ENCODE measurements around the gene SYT7.

SYT7 gene

DNA sequence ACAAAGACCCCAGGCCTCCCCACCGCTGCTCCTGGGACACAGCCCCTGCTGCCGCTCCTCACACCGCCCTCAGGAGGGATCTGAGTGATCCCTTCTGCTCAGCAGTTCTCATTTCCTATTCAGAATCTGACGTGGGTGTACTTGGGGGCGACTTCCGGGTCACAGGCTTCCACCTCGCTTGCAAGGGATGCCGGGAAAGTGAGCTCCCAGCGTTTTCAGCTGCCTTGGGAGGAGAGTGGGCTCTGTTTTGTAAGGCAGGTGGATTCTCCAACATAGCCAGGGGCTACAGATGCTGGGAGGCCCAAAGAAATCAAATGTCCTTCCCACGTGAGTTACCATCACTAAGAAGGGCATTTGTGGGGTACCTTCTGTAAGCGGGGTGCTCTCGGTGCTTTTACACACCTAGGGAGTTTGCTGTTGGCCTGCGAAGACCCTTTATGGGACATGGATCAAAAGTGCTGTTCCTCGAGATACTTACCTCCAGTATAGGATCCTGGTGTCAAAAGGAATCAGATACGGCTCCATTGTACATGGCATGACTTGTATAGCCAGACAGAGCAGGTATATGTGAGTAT lies 82.0 kb downstream of the SYT7 start:
- H3K9me3 ChIP-seq (ENCODE audit: control insufficient read depth, insufficient read depth, low read length), result no peaks in the 10 kb centered on the region
- peaks cover 9% of the 10 kb centered on the region for H3K27me3 ChIP-seq (ENCODE audit: control insufficient read depth, insufficient read depth, low read length)
- no peak overlapping the region for H3K27ac ChIP-seq (ENCODE audit: low read depth, low read length)
- H3K4me1 ChIP-seq (ENCODE audit: control insufficient read depth, insufficient read depth, low read length), result peaks cover 18% of the 10 kb centered on the region
- H3K9ac ChIP-seq (ENCODE audit: low read depth, low read length), result no peak overlapping the region
- H3K4me3 ChIP-seq (ENCODE audit: low read depth, low read length), result no peak overlapping the region
- H3K36me3 ChIP-seq (ENCODE audit: control insufficient read depth, insufficient read depth, low read length), result no peaks in the 10 kb centered on the region

- Histone ChIP-seq H3K36me3 (ENCODE audit: control insufficient read depth, insufficient read depth, low read length) (no peaks in the 10 kb centered on the region), H3K9ac (ENCODE audit: low read depth, low read length) (no peak overlapping the region), H3K4me3 (ENCODE audit: low read depth, low read length) (no peak overlapping the region), H3K9me3 (ENCODE audit: control insufficient read depth, insufficient read depth, low read length) (no peaks in the 10 kb centered on the region), H3K27ac (ENCODE audit: low read depth, low read length) (no peak overlapping the region), H3K27me3 (ENCODE audit: control insufficient read depth, insufficient read depth, low read length) (peaks cover 7% of the 10 kb centered on the region), H3K4me1 (ENCODE audit: control insufficient read depth, insufficient read depth, low read length) (peaks cover 16% of the 10 kb centered on the region)
Observed at GRCh38 chr11:61497876-61498275, 83.0 kb downstream of the SYT7 start.

DNA sequence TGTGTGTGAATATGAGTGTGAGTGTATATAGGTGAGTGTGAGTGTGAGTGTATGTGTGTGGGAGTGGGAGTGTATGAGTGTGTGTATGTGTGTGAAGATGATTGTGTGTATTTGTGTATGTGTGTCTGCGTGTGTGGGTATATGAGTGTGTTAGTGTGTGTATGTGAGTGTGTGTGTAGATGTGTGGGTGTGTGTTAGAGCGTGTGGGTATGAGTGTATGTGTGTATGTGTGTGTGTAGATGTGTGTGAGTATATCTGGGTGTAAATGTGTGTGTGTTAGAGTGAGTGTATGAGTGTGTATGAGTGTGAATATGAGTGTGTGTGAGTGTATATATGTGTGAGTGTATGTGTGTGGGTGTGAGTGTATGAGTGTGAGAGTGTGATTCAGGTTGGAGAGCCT lies 83.4 kb downstream of the SYT7 start:
- Histone ChIP-seq H3K9me3 (ENCODE audit: control insufficient read depth, insufficient read depth, low read length) (no peaks in the 10 kb centered on the region), H3K9ac (ENCODE audit: low read depth, low read length) (no peak overlapping the region), H3K4me3 (ENCODE audit: low read depth, low read length) (no peak overlapping the region), H3K27me3 (ENCODE audit: control insufficient read depth, insufficient read depth, low read length) (peaks cover 7% of the 10 kb centered on the region), H3K4me1 (ENCODE audit: control insufficient read depth, insufficient read depth, low read length) (peaks cover 12% of the 10 kb centered on the region), H3K36me3 (ENCODE audit: control insufficient read depth, insufficient read depth, low read length) (no peaks in the 10 kb centered on the region), H3K27ac (ENCODE audit: low read depth, low read length) (no peak overlapping the region)

- H3K4me3 ChIP-seq (ENCODE audit: low read depth, low read length), result no peak overlapping the region
- peaks cover 10% of the 10 kb centered on the region for H3K4me1 ChIP-seq (ENCODE audit: control insufficient read depth, insufficient read depth, low read length)
- no peaks in the 10 kb centered on the region for H3K36me3 ChIP-seq (ENCODE audit: control insufficient read depth, insufficient read depth, low read length)
- no peak overlapping the region for H3K27ac ChIP-seq (ENCODE audit: low read depth, low read length)
- no peaks in the 10 kb centered on the region for H3K9me3 ChIP-seq (ENCODE audit: control insufficient read depth, insufficient read depth, low read length)
- no peak overlapping the region for H3K9ac ChIP-seq (ENCODE audit: low read depth, low read length)
- peaks cover 7% of the 10 kb centered on the region for H3K27me3 ChIP-seq (ENCODE audit: control insufficient read depth, insufficient read depth, low read length)
Observed at GRCh38 chr11:61496602-61497400, 84.1 kb downstream of the SYT7 start.

DNA sequence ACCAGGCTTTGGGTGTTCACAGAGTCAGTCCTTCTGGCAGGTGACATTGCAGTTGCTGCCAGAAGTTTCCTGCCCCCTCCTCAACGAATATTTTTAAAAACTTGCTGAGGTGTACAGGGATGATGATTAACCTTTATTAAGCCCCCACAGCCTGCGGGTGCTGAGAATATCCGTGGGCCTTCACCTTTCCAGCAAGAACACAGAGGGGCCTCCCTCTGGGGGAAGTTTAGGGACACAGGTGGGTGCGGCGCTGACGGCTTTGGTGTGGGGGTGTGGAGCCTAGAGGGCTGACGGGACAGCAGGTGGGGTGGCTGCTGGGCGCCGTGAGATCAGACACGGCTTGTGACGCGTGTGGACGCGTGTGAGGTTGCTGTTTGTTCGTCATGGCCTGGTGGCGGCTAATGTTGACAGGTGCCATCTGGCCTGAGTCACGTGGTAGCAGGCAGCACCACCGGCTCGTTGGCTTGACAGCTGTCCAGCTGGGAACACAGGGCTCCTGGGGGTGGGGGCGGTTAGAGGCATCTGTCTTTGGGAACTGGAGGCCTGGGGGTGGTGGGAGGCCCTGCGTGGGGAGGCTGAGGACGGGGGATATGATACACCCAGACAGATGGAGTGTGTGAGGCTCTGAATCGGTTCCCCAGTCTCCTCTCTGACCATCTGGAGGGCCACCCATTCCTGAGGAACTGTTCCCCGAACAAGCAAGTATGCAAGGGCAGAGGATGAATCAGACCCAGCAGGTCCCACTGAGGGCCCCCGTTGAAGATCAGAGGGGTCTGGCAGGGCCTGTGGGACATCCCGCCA lies 84.9 kb downstream of the SYT7 start:
- H3K4me1 ChIP-seq (ENCODE audit: control insufficient read depth, insufficient read depth, low read length), result peaks cover 10% of the 10 kb centered on the region
- no peak overlapping the region for H3K4me3 ChIP-seq (ENCODE audit: low read depth, low read length)
- no peaks in the 10 kb centered on the region for H3K9me3 ChIP-seq (ENCODE audit: control insufficient read depth, insufficient read depth, low read length)
- H3K36me3 ChIP-seq (ENCODE audit: control insufficient read depth, insufficient read depth, low read length), result no peaks in the 10 kb centered on the region
- H3K9ac ChIP-seq (ENCODE audit: low read depth, low read length), result no peak overlapping the region
- peaks cover 7% of the 10 kb centered on the region for H3K27me3 ChIP-seq (ENCODE audit: control insufficient read depth, insufficient read depth, low read length)
- H3K27ac ChIP-seq (ENCODE audit: low read depth, low read length), result no peak overlapping the region

DNA sequence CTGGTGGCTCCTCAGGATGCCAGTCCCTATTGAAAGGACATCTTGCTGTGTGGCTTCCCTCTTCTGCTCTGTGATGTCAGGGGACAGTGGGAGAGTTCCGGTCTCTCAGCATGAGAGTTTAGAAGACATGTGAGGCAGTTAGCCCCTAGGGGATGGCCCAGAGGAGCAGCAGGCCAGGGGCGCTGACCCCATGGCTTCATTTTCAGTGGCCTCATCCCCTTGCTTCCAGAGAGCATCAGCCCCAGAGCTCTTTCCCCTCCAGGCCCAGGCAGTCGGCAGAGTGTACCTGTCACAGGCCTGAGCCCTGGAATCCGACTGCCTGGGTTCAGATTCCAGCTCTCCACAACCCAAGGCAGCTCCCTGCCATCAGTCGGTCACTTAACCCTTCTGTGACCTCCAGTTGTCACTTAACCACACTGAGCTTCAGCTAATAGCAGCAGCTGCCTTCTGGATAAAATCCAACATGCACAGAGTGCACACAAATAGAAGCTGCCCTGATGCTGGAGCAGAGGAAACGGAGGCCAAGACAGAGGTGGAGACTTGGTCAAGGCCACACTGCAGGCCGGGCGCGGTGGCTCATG lies 86.4 kb downstream of the SYT7 start:
- Histone ChIP-seq H3K4me3 (ENCODE audit: low read depth, low read length) (no peak overlapping the region), H3K4me1 (ENCODE audit: control insufficient read depth, insufficient read depth, low read length) (peaks cover 4% of the 10 kb centered on the region), H3K9me3 (ENCODE audit: control insufficient read depth, insufficient read depth, low read length) (no peaks in the 10 kb centered on the region), H3K27me3 (ENCODE audit: control insufficient read depth, insufficient read depth, low read length) (peaks cover 7% of the 10 kb centered on the region), H3K27ac (ENCODE audit: low read depth, low read length) (no peak overlapping the region), H3K9ac (ENCODE audit: low read depth, low read length) (no peak overlapping the region), H3K36me3 (ENCODE audit: control insufficient read depth, insufficient read depth, low read length) (no peaks in the 10 kb centered on the region)

DNA sequence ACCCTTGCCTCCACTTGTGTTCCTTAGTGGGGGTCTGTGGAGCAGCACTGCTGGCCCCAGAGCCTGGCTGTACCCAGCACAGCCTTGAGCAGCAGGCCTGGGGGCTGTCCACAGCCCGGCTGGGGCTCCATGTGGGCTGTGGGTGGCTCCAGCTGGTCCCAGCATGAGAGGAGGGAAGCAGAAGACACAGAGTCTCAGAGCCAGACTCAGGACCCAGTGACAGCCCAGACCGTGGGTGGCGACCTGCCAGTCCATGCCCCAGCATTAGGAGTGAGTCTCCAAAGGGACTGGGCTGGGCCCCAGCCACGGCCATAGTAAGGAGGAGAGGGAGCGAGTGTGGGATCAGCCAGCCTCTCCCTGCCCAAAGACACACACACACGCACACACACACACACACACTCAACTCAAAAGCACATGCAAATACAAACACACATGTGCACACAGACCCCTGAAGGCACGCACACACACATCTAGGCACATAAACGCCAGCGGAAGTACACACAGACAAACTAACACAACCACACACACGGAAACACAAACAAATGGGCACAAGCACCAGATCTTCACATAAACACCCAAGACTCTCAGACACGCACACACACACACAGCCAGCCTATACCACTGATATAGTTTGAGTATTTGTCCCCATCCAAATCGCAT lies 89.0 kb downstream of the SYT7 start:
- H3K4me1 ChIP-seq (ENCODE audit: control insufficient read depth, insufficient read depth, low read length), result peaks cover 14% of the 10 kb centered on the region

GRCh38 chr11:61489833-61490721 lies 90.8 kb downstream of the SYT7 start:
- Histone ChIP-seq H3K4me1 (ENCODE audit: control insufficient read depth, insufficient read depth, low read length) (peaks cover 14% of the 10 kb centered on the region), H3K9ac (ENCODE audit: low read depth, low read length) (no peak overlapping the region), H3K27me3 (ENCODE audit: control insufficient read depth, insufficient read depth, low read length) (no peaks in the 10 kb centered on the region; the same call in 1 of the 2 replicates), H3K4me3 (ENCODE audit: low read depth, low read length) (no peak overlapping the region), H3K9me3 (ENCODE audit: control insufficient read depth, insufficient read depth, low read length) (no peaks in the 10 kb centered on the region), H3K27ac (ENCODE audit: low read depth, low read length) (no peak overlapping the region), H3K36me3 (ENCODE audit: control insufficient read depth, insufficient read depth, low read length) (no peaks in the 10 kb centered on the region)

More for the DNA sequence above, 89.0 kb downstream of the SYT7 start:
- Histone ChIP-seq H3K36me3 (ENCODE audit: control insufficient read depth, insufficient read depth, low read length) (no peaks in the 10 kb centered on the region), H3K27ac (ENCODE audit: low read depth, low read length) (no peak overlapping the region), H3K4me3 (ENCODE audit: low read depth, low read length) (no peak overlapping the region), H3K9ac (ENCODE audit: low read depth, low read length) (no peak overlapping the region), H3K9me3 (ENCODE audit: control insufficient read depth, insufficient read depth, low read length) (no peaks in the 10 kb centered on the region), H3K27me3 (ENCODE audit: control insufficient read depth, insufficient read depth, low read length) (no peaks in the 10 kb centered on the region; the same call in 1 of the 2 replicates)

- H3K36me3 ChIP-seq (ENCODE audit: control insufficient read depth, insufficient read depth, low read length), result no peaks in the 10 kb centered on the region
- 0 out of 2 replicates have a peak overlapping the region, but pooled peaks have one; percentile 2 for H3K4me3 ChIP-seq (ENCODE audit: low read depth, low read length)
- peaks cover 14% of the 10 kb centered on the region for H3K4me1 ChIP-seq (ENCODE audit: control insufficient read depth, insufficient read depth, low read length)
- H3K27me3 ChIP-seq (ENCODE audit: control insufficient read depth, insufficient read depth, low read length), result no peaks in the 10 kb centered on the region; the same call in 1 of the 2 replicates
- no peak overlapping the region for H3K27ac ChIP-seq (ENCODE audit: low read depth, low read length)
- H3K9me3 ChIP-seq (ENCODE audit: control insufficient read depth, insufficient read depth, low read length), result no peaks in the 10 kb centered on the region
- no peak overlapping the region for H3K9ac ChIP-seq (ENCODE audit: low read depth, low read length)
Observed at GRCh38 chr11:61488651-61489291, 92.1 kb downstream of the SYT7 start.

All from HUES48 (cell line).